ENCODE data around the gene MYO5A.

Gene MYO5A

DNA sequence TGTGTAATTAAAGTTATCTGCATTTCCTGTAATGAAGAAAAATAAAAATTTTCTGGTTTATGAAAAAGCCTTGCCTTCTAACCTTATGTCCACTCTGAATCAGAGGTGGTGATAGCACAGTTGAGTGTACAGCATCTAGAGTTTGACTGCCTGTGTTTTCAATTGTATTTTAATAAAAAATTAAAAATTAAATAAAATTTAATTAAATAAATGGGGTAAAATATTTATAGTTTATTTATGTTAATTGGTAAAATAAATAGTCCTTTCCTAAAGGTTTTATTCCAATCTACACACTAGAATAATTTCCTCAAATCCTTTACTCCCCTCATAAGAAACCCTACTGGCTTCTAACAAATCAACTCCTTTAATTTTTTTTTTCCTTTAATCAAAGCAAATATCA lies 121.3 kb downstream of the MYO5A start:
- Histone ChIP-seq H3K9me3 (ENCODE audit: control insufficient read depth, insufficient read depth, low read depth, low read length) (no peaks in the 10 kb centered on the region), H3K4me1 (ENCODE audit: control insufficient read depth, insufficient read depth, low read length) (no peaks in the 10 kb centered on the region), H3K4me3 (ENCODE audit: low read depth, low read length) (no peak overlapping the region), H3K36me3 (ENCODE audit: control insufficient read depth in 2 of 2, insufficient read depth in 1 of 2, low read length in 2 of 2) (peaks cover 0 to 4% of the 10 kb centered on the region in 2 experiments; a peak in 1 of 3 replicates), H3K27ac (ENCODE audit: extremely low read depth, low read depth, low read length) (no peak overlapping the region)
- ChIA-PET POLR2A (no interaction called here), CTCF (no interaction called here)
- TF ChIP-seq, protein P1, sequence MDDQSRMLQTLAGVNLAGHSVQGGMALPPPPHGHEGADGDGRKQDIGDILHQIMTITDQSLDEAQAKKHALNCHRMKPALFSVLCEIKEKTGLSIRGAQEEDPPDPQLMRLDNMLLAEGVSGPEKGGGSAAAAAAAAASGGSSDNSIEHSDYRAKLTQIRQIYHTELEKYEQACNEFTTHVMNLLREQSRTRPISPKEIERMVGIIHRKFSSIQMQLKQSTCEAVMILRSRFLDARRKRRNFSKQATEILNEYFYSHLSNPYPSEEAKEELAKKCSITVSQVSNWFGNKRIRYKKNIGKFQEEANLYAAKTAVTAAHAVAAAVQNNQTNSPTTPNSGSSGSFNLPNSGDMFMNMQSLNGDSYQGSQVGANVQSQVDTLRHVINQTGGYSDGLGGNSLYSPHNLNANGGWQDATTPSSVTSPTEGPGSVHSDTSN (CRISPR knock-in tag; IDR thresholded peaks at IDR 0.05): no peak
- no peak for TF ChIP-seq ZNF658 (tag by site-specific recombination; IDR thresholded peaks at IDR 0.05)
- no peak for TF ChIP-seq ZNF341 (tag by site-specific recombination; IDR thresholded peaks at IDR 0.05; ENCODE audit: low read depth)
- TF ChIP-seq, protein P2, sequence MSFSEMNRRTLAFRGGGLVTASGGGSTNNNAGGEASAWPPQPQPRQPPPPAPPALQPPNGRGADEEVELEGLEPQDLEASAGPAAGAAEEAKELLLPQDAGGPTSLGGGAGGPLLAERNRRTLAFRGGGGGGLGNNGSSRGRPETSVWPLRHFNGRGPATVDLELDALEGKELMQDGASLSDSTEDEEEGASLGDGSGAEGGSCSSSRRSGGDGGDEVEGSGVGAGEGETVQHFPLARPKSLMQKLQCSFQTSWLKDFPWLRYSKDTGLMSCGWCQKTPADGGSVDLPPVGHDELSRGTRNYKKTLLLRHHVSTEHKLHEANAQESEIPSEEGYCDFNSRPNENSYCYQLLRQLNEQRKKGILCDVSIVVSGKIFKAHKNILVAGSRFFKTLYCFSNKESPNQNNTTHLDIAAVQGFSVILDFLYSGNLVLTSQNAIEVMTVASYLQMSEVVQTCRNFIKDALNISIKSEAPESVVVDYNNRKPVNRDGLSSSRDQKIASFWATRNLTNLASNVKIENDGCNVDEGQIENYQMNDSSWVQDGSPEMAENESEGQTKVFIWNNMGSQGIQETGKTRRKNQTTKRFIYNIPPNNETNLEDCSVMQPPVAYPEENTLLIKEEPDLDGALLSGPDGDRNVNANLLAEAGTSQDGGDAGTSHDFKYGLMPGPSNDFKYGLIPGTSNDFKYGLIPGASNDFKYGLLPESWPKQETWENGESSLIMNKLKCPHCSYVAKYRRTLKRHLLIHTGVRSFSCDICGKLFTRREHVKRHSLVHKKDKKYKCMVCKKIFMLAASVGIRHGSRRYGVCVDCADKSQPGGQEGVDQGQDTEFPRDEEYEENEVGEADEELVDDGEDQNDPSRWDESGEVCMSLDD (tag by site-specific recombination; IDR thresholded peaks at IDR 0.05): no peak
- TF ChIP-seq, protein P3, sequence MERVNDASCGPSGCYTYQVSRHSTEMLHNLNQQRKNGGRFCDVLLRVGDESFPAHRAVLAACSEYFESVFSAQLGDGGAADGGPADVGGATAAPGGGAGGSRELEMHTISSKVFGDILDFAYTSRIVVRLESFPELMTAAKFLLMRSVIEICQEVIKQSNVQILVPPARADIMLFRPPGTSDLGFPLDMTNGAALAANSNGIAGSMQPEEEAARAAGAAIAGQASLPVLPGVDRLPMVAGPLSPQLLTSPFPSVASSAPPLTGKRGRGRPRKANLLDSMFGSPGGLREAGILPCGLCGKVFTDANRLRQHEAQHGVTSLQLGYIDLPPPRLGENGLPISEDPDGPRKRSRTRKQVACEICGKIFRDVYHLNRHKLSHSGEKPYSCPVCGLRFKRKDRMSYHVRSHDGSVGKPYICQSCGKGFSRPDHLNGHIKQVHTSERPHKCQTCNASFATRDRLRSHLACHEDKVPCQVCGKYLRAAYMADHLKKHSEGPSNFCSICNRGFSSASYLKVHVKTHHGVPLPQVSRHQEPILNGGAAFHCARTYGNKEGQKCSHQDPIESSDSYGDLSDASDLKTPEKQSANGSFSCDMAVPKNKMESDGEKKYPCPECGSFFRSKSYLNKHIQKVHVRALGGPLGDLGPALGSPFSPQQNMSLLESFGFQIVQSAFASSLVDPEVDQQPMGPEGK (tag by site-specific recombination; IDR thresholded peaks at IDR 0.05): no peak
- no peak for TF ChIP-seq ZFHX2 (tag by site-specific recombination; conservative IDR thresholded peaks at IDR 0.05)
- TF ChIP-seq HOXA7 (CRISPR knock-in tag; IDR thresholded peaks at IDR 0.05; ENCODE audit: borderline replicate concordance): no peak
- TF ChIP-seq ZNF544 (tag by site-specific recombination; IDR thresholded peaks at IDR 0.05): no peak
- TF ChIP-seq, protein P4, sequence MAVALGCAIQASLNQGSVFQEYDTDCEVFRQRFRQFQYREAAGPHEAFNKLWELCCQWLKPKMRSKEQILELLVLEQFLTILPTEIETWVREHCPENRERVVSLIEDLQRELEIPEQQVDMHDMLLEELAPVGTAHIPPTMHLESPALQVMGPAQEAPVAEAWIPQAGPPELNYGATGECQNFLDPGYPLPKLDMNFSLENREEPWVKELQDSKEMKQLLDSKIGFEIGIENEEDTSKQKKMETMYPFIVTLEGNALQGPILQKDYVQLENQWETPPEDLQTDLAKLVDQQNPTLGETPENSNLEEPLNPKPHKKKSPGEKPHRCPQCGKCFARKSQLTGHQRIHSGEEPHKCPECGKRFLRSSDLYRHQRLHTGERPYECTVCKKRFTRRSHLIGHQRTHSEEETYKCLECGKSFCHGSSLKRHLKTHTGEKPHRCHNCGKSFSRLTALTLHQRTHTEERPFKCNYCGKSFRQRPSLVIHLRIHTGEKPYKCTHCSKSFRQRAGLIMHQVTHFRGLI (tag by site-specific recombination; IDR thresholded peaks at IDR 0.05): no peak
- TF ChIP-seq ZNF157 (tag by site-specific recombination; IDR thresholded peaks at IDR 0.05): no peak
- TF ChIP-seq ZNF335 (tag by site-specific recombination; conservative IDR thresholded peaks at IDR 0.05): no peak
- TF ChIP-seq, protein P5, sequence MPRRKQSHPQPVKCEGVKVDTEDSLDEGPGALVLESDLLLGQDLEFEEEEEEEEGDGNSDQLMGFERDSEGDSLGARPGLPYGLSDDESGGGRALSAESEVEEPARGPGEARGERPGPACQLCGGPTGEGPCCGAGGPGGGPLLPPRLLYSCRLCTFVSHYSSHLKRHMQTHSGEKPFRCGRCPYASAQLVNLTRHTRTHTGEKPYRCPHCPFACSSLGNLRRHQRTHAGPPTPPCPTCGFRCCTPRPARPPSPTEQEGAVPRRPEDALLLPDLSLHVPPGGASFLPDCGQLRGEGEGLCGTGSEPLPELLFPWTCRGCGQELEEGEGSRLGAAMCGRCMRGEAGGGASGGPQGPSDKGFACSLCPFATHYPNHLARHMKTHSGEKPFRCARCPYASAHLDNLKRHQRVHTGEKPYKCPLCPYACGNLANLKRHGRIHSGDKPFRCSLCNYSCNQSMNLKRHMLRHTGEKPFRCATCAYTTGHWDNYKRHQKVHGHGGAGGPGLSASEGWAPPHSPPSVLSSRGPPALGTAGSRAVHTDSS (tag by site-specific recombination; IDR thresholded peaks at IDR 0.05): no peak
- TF ChIP-seq, protein P6, sequence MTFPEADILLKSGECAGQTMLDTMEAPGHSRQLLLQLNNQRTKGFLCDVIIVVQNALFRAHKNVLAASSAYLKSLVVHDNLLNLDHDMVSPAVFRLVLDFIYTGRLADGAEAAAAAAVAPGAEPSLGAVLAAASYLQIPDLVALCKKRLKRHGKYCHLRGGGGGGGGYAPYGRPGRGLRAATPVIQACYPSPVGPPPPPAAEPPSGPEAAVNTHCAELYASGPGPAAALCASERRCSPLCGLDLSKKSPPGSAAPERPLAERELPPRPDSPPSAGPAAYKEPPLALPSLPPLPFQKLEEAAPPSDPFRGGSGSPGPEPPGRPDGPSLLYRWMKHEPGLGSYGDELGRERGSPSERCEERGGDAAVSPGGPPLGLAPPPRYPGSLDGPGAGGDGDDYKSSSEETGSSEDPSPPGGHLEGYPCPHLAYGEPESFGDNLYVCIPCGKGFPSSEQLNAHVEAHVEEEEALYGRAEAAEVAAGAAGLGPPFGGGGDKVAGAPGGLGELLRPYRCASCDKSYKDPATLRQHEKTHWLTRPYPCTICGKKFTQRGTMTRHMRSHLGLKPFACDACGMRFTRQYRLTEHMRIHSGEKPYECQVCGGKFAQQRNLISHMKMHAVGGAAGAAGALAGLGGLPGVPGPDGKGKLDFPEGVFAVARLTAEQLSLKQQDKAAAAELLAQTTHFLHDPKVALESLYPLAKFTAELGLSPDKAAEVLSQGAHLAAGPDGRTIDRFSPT (tag by site-specific recombination; IDR thresholded peaks at IDR 0.05): no peak

DNA sequence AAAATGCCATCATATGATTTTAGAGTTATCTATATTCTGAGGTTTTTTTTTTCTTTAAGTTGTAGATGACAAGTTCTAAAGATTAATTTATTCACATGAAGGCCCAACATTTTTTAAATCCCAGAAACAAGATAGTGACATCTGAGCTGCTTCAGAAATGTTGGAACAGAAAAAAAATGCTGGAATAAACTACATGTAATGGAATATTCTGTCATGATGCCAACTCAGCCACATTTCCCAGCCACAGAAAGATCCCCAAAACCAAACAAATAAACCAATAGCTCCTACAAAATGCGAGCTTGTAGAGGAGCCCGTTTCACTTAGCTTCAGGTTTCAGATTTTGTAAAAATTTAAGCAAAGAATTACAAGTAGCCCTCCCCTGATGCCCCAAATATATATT lies 122.1 kb downstream of the MYO5A start:
- Histone ChIP-seq H3K36me3 (ENCODE audit: control insufficient read depth in 2 of 2, insufficient read depth in 1 of 2, low read length in 2 of 2) (peaks cover 0 to 4% of the 10 kb centered on the region in 2 experiments; a peak in 1 of 3 replicates), H3K27ac (ENCODE audit: extremely low read depth, low read depth, low read length) (no peak overlapping the region), H3K4me1 (ENCODE audit: control insufficient read depth, insufficient read depth, low read length) (no peaks in the 10 kb centered on the region), H3K4me3 (ENCODE audit: low read depth, low read length) (no peak overlapping the region), H3K9me3 (ENCODE audit: control insufficient read depth, insufficient read depth, low read depth, low read length) (no peaks in the 10 kb centered on the region)
- TF ChIP-seq REPIN1 (tag by site-specific recombination; IDR thresholded peaks at IDR 0.05; ENCODE audit: low read depth) (no peak), ZNF473 (tag by site-specific recombination; IDR thresholded peaks at IDR 0.05) (no peak), ZFP37 (tag by site-specific recombination; IDR thresholded peaks at IDR 0.05) (no peak), ZNF16 (tag by site-specific recombination; IDR thresholded peaks at IDR 0.05; ENCODE audit: low read depth) (no peak), ZNF19 (tag by site-specific recombination; IDR thresholded peaks at IDR 0.05; ENCODE audit: low read depth) (no peak)
- ChIA-PET CTCF (no interaction called here), POLR2A (no interaction called here)

Measured in HEK293 (cell line).